Retina (tissue), 1 donor: ENCODE measurements around the gene DPP6.

Experiments
- DNase-seq: peaks from one replicate; pipeline ENCODE4 v3.0.0-alpha.2; 2016

The DPP6 gene

GRCh38 chr7:154844955-154845354 lies 792.8 kb downstream of the DPP6 start:
- DNase-seq, result no peak

- no peak for DNase-seq
These were observed 796.3 kb downstream of the DPP6 start for GRCh38 chr7:154848464-154848863.

- no peak for DNase-seq
These were observed 800.0 kb downstream of the DPP6 start for GRCh38 chr7:154852205-154852604.

- DNase-seq, result no peak
These were observed 801.0 kb downstream of the DPP6 start for GRCh38 chr7:154853063-154853726.

GRCh38 chr7:154853727-154854095 lies 801.5 kb downstream of the DPP6 start:
- DNase-seq, result no peak

- no peak for DNase-seq
These were observed 802.6 kb downstream of the DPP6 start for GRCh38 chr7:154854836-154855235.

GRCh38 chr7:154855366-154855765 lies 803.2 kb downstream of the DPP6 start:
- no peak for DNase-seq

- DNase-seq, result no peak
These were observed 804.5 kb downstream of the DPP6 start for GRCh38 chr7:154856733-154857132.

GRCh38 chr7:154857240-154857639 lies 805.0 kb downstream of the DPP6 start:
- DNase-seq, result no peak

GRCh38 chr7:154857728-154858681 lies 805.8 kb downstream of the DPP6 start:
- no peak for DNase-seq

- DNase-seq, result no peak
These were observed 806.8 kb downstream of the DPP6 start for GRCh38 chr7:154858836-154859537.

GRCh38 chr7:154859747-154860620 lies 807.8 kb downstream of the DPP6 start:
- DNase-seq, result no peak

- no peak for DNase-seq
These were observed 808.6 kb downstream of the DPP6 start for GRCh38 chr7:154860621-154861375.

- no peak for DNase-seq
These were observed 809.4 kb downstream of the DPP6 start for GRCh38 chr7:154861589-154861988.

GRCh38 chr7:154862153-154862791 lies 810.1 kb downstream of the DPP6 start:
- no peak for DNase-seq

- DNase-seq, result no peak
These were observed 811.7 kb downstream of the DPP6 start for GRCh38 chr7:154863766-154864522.

- no peak for DNase-seq
These were observed 812.3 kb downstream of the DPP6 start for GRCh38 chr7:154864523-154864891.

GRCh38 chr7:154865984-154866685 lies 813.9 kb downstream of the DPP6 start:
- DNase-seq, result no peak

- DNase-seq, result no peak
These were observed 814.9 kb downstream of the DPP6 start for GRCh38 chr7:154867068-154867467.

GRCh38 chr7:154868921-154869320 lies 816.7 kb downstream of the DPP6 start:
- no peak for DNase-seq
